CD4-positive, CD25-positive, alpha-beta regulatory T cell (primary cell): ENCODE data around the gene CPNE9. TPM values are rescaled to one million over a fixed set of nuclear protein-coding genes. Genes with fewer than 3 reads are reported as not detected.

ENCODE experiments used
- ATAC-seq, 2 donors: fragments of 150-1000 bp; cut with Tn5 transposase; one replicate each; pipeline ENCODE4 v1.10.0; 2021; ENCODE audit warnings: low read depth in 2 of 2, moderate number of reproducible peaks in 2 of 2, moderate library complexity in 1 of 2
- DNase-seq, 3 donors: peaks; one replicate each; pipeline versions ENCODE4 v3.0.0 to v3.0.0-alpha.2; 2012 to 2022; ENCODE audit warnings: mixed read lengths in 1 of 3
- H3K27ac ChIP-seq: one replicate; pipeline ENCODE4 v1.7.0; 2013; ENCODE audit warnings: mild to moderate bottlenecking, low read length; ENCODE audit not compliant: insufficient read depth, poor library complexity, severe bottlenecking
- H3K27me3 ChIP-seq: one replicate; pipeline ENCODE4 v1.7.0; 2013; ENCODE audit warnings: low read length; ENCODE audit not compliant: control insufficient read depth, insufficient read depth
- H3K36me3 ChIP-seq: one replicate; pipeline ENCODE4 v1.7.0; 2013; ENCODE audit warnings: mild to moderate bottlenecking, low read length, moderate library complexity; ENCODE audit not compliant: control insufficient read depth, insufficient read depth
- H3K4me1 ChIP-seq: 2 replicates; pipeline ENCODE4 v1.7.0; 2013; ENCODE audit warnings: mild to moderate bottlenecking, low read length; ENCODE audit not compliant: insufficient read depth, control insufficient read depth, poor library complexity, severe bottlenecking
- H3K4me3 ChIP-seq: one replicate; pipeline ENCODE4 v1.7.0; 2013; ENCODE audit warnings: low read depth, mild to moderate bottlenecking, low read length, moderate library complexity
- H3K9me3 ChIP-seq, 2 experiments: 1 replicate in 1 of 2; 2 replicates in 1 of 2; pipeline ENCODE4 v1.7.0; 2013; ENCODE audit warnings: low read length in 2 of 2, mild to moderate bottlenecking in 1 of 2, moderate library complexity in 1 of 2; ENCODE audit not compliant: control insufficient read depth in 2 of 2
- H3K27ac Mint-ChIP-seq, 3 donors: one replicate each; pipeline ENCODE4 v1.8.0; 2020 to 2022; ENCODE audit warnings: mild to moderate bottlenecking in 3 of 3, mixed read lengths in 3 of 3, moderate library complexity in 2 of 3
- H3K27me3 Mint-ChIP-seq: one replicate; pipeline ENCODE4 v1.8.0; 2022; ENCODE audit warnings: mild to moderate bottlenecking, mixed read lengths
- H3K36me3 Mint-ChIP-seq: one replicate; pipeline ENCODE4 v1.8.0; 2020; ENCODE audit warnings: mixed read lengths
- H3K4me1 Mint-ChIP-seq, 4 donors: one replicate each; pipeline ENCODE4 v1.8.0; 2020 to 2022; ENCODE audit warnings: mixed read lengths in 4 of 4, mild to moderate bottlenecking in 1 of 4
- H3K4me3 Mint-ChIP-seq, 4 donors: one replicate each; pipeline ENCODE4 v1.8.0; 2020 to 2022; ENCODE audit warnings: mild to moderate bottlenecking in 4 of 4, mixed read lengths in 4 of 4, moderate library complexity in 3 of 4
- H3K9me3 Mint-ChIP-seq, 7 donors: one replicate each; pipeline ENCODE4 v1.8.0; 2020 to 2022; ENCODE audit warnings: mixed read lengths in 7 of 7, mild to moderate bottlenecking in 3 of 7, moderate library complexity in 2 of 7
- polyA plus RNA-seq, 4 donors: library from polyadenylated mRNA; unstranded; fragments of 300-500 nt; fragmentation: Illumina TruSeq; gene quantifications; one replicate each; pipeline ENCODE4 v1.2.3, GENCODE V29; 2021
- total RNA-seq: library from RNA; stranded (reverse); gene quantifications from one replicate; pipeline ENCODE4 v1.2.3, GENCODE V29; 2022

The CPNE9 gene
- total and polyA plus RNA-seq, 5 donors from 2014 or later: not detected

DNA sequence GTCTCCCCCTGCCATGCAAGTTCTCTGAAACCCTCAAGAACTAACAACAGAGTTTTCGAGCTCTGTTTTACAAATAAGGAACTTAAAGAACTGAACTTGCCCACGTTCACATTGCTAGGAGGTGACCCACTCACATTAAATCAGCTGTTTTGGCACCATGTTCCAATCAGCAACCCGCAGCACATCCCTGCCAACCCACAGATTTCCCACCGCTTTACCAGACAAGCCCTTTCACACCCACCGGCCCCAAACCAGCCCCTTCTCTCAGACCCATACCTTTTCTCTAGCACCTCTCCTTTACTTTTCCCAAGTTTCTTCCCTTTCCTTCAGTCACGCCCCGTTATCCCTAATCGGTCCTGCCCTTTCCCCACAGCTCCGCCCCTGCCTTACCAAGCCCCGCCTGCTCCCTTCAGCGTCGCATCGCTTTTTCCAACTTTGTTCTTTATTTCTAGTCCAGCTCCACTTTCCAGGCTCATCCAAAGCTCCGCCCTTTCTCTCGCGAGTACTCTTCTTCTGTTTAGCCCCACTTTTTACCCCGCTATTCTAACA lies 27.1 kb downstream of the CPNE9 start:
- Mint-ChIP-seq H3K27ac (peak overlapping the region; percentile 79 to 91 (median 91)), H3K9me3 (no peaks in the 10 kb centered on the region), H3K27me3 (peaks cover 6% of the 10 kb centered on the region), H3K4me1 (peaks cover 23 to 75% (median 51%) of the 10 kb centered on the region in 4 donors), H3K4me3 (peak overlapping the region; percentile 92 to 96 (median 94)), H3K36me3 (peaks cover 5% of the 10 kb centered on the region)
- ATAC-seq: peak; percentile 25 to 29
- H3K9me3 ChIP-seq: no peaks in the 10 kb centered on the region
- peak overlapping the region; percentile 83 for H3K4me3 ChIP-seq
- peak in 1 of 3 donors; percentile 19 for DNase-seq
- H3K27me3 ChIP-seq: no peaks in the 10 kb centered on the region
- peak overlapping the region; percentile 85 for H3K27ac ChIP-seq
- peaks cover 19% of the 10 kb centered on the region for H3K36me3 ChIP-seq
- peaks cover 42% of the 10 kb centered on the region for H3K4me1 ChIP-seq

GRCh38 chr3:9731206-9732079 lies 27.8 kb downstream of the CPNE9 start, which contains the start of gene BRPF1:
BRPF1 (plus strand) TSS chr3:9731735; CDS start chr3:9734141, 2,406 bp downstream.
- peak; percentile 98 to 100 (median 99) for DNase-seq
- no peaks in the 10 kb centered on the region for H3K9me3 ChIP-seq
- H3K36me3 ChIP-seq: peaks cover 23% of the 10 kb centered on the region
- peak within 1 kb of the TSS; percentile 85 for H3K27ac ChIP-seq
- Mint-ChIP-seq H3K9me3 (peaks cover 0 to under 1% (median 0%) of the 10 kb centered on the region in 7 donors), H3K4me3 (peak within 1 kb of the TSS; percentile 92 to 96 (median 94)), H3K27me3 (peaks cover 6% of the 10 kb centered on the region), H3K36me3 (peaks cover 8% of the 10 kb centered on the region), H3K27ac (peak within 1 kb of the TSS; percentile 91 to 99 (median 91)), H3K4me1 (peaks cover 26 to 75% (median 54%) of the 10 kb centered on the region in 4 donors)
- peak within 1 kb of the TSS; percentile 83 for H3K4me3 ChIP-seq
- peak; percentile 94 for ATAC-seq
- H3K27me3 ChIP-seq: no peaks in the 10 kb centered on the region
- peaks cover 42% of the 10 kb centered on the region for H3K4me1 ChIP-seq

DNA sequence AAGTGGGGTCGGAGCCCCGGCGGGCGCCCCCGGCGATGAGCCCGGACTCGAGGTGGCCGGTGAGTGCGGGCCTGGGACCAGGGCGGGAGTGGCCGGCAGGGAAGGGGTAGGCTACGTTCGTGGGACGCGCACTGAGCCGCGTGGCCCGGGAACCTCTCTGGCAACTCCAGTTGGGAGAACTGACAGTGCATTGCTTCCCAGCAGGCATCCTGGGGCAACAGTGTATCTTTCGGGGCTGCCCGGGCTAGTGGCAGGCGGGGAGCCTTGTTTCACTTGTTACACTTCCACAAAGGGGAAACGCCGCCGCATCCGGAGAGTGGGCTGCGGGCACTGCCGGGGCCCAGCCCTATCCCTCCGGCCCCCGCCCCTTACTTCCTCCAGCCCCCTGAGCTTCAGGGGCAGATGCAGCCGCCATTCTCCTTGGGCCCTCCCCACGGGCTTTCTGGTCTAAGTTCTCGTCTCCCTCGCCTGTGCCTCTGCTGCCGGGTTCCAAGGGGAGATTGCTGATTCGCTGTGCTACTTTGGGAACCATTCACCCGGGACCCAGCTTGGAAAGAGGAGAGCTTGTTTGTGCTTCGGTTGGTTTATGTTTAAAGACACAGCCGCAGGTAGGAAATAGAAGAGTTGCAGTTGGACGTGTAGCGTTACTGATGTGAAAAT lies 28.6 kb downstream of the CPNE9 start:
- Histone ChIP-seq H3K9me3 (no peaks in the 10 kb centered on the region), H3K4me1 (peaks cover 37% of the 10 kb centered on the region), H3K4me3 (peak overlapping the region; percentile 74), H3K27ac (peak overlapping the region; percentile 85), H3K36me3 (peaks cover 31% of the 10 kb centered on the region), H3K27me3 (no peaks in the 10 kb centered on the region)
- Mint-ChIP-seq H3K36me3 (peaks cover 10% of the 10 kb centered on the region), H3K27ac (peak overlapping the region; percentile 91 to 94 (median 91)), H3K4me1 (peaks cover 26 to 74% (median 55%) of the 10 kb centered on the region in 4 donors), H3K9me3 (peaks cover 0 to 2% (median 0%) of the 10 kb centered on the region in 7 donors), H3K27me3 (peaks cover 6% of the 10 kb centered on the region), H3K4me3 (peak overlapping the region; percentile 88 to 92 (median 90))
- DNase-seq (peak; percentile 24 to 70 (median 38)), ATAC-seq (no peak)

DNA sequence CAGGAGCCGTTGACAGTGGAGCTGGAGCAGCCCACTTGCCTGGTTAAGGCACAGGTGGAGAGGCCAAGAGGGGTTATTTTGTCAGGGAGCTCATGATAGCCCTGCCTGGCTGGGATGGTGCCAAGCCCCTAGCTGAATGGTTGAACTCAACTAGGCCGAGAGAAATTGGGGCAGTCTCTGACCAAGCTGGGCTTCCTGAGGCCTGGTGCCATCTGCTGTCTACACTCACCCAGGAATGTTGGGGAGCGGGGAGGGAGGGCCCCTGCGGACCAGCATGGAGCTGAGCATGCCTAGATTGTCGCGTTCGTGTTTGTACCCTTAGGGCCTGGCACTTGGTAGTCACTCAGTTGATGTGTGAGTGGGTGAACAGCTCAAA lies 29.1 kb downstream of the CPNE9 start:
- Histone ChIP-seq H3K36me3 (peaks cover 34% of the 10 kb centered on the region), H3K9me3 (no peaks in the 10 kb centered on the region), H3K27me3 (no peaks in the 10 kb centered on the region), H3K4me3 (peak overlapping the region; percentile 74), H3K4me1 (peaks cover 32% of the 10 kb centered on the region), H3K27ac (peak overlapping the region; percentile 85)
- peaks cover 6% of the 10 kb centered on the region for H3K27me3 Mint-ChIP-seq
- peaks cover 0 to 2% (median 0%) of the 10 kb centered on the region in 7 donors for H3K9me3 Mint-ChIP-seq
- peak overlapping the region; percentile 91 to 94 (median 91) for H3K27ac Mint-ChIP-seq
- DNase-seq: no peak
- ATAC-seq: no peak
- peaks cover 20 to 69% (median 50%) of the 10 kb centered on the region in 4 donors for H3K4me1 Mint-ChIP-seq
- H3K36me3 Mint-ChIP-seq: peaks cover 10% of the 10 kb centered on the region
- peak overlapping the region; percentile 88 to 92 (median 90) for H3K4me3 Mint-ChIP-seq

GRCh38 chr3:9736831-9737230 lies 33.2 kb downstream of the CPNE9 start:
- Histone ChIP-seq H3K27me3 (no peaks in the 10 kb centered on the region), H3K9me3 (no peaks in the 10 kb centered on the region), H3K4me1 (peaks cover 19% of the 10 kb centered on the region), H3K27ac (no peak overlapping the region), H3K4me3 (no peak overlapping the region), H3K36me3 (peaks cover 75% of the 10 kb centered on the region)
- H3K4me1 Mint-ChIP-seq: peaks cover 10 to 50% (median 40%) of the 10 kb centered on the region in 4 donors
- peak overlapping the region in 1 of 3 donors; percentile 21 for H3K27ac Mint-ChIP-seq
- ATAC-seq (no peak), DNase-seq (no peak)
- H3K9me3 Mint-ChIP-seq: peaks cover 0 to 2% (median 0%) of the 10 kb centered on the region in 7 donors
- peak overlapping the region in 2 of 4 donors; percentile 43 to 64 for H3K4me3 Mint-ChIP-seq
- H3K27me3 Mint-ChIP-seq: no peaks in the 10 kb centered on the region
- H3K36me3 Mint-ChIP-seq: peaks cover 34% of the 10 kb centered on the region

DNA sequence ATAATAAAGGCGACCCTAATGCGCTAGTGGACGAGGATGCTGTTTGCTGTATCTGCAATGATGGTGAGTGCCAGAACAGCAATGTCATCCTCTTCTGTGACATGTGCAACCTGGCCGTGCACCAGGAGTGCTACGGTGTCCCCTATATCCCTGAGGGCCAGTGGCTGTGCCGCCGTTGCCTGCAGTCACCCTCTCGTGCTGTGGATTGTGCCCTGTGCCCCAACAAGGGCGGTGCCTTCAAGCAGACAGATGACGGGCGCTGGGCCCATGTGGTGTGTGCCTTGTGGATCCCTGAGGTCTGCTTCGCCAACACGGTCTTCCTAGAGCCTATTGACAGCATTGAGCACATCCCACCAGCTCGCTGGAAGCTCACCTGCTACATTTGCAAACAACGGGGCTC lies 35.5 kb downstream of the CPNE9 start:
- H3K27ac Mint-ChIP-seq: no peak overlapping the region

DNA sequence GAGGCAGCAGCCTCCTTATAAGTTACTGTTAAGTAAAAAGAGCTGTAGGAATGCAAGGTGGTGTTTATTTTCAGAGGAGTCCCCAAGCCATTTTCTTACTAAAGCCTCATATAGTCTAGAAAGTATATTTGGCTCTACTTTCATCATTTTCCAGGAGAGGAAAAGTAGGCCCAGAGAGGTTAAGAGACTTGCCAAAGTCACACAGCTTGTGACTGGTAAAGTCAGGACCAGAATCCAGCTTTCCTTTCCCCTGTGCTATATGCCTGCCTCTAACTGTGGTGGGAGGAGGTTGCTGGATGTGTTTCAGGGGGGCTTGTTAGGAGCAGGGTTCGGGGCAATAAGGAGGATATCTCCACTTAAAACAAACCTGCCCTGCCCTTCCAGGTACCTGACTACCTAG lies 38.9 kb downstream of the CPNE9 start:
- Mint-ChIP-seq H3K27me3 (no peaks in the 10 kb centered on the region), H3K4me1 (peaks cover 0 to 8% (median 2%) of the 10 kb centered on the region in 4 donors), H3K36me3 (peaks cover 53% of the 10 kb centered on the region), H3K27ac (no peak overlapping the region), H3K4me3 (no peak overlapping the region), H3K9me3 (no peaks in the 10 kb centered on the region)
- DNase-seq (no peak), ATAC-seq (no peak)
- H3K9me3 ChIP-seq: no peaks in the 10 kb centered on the region
- no peak overlapping the region for H3K4me3 ChIP-seq
- peaks cover 99% of the 10 kb centered on the region for H3K36me3 ChIP-seq
- no peaks in the 10 kb centered on the region for H3K4me1 ChIP-seq
- no peaks in the 10 kb centered on the region for H3K27me3 ChIP-seq
- no peak overlapping the region for H3K27ac ChIP-seq

More for the DNA sequence above, 35.5 kb downstream of the CPNE9 start:
- DNase-seq: no peak
- Mint-ChIP-seq H3K27me3 (no peaks in the 10 kb centered on the region), H3K36me3 (peaks cover 38% of the 10 kb centered on the region), H3K4me1 (peaks cover 10 to 32% (median 23%) of the 10 kb centered on the region in 4 donors), H3K4me3 (no peak overlapping the region), H3K9me3 (peaks cover 0 to 2% (median 0%) of the 10 kb centered on the region in 7 donors)
- H3K9me3 ChIP-seq: no peaks in the 10 kb centered on the region
- no peak overlapping the region for H3K27ac ChIP-seq
- H3K27me3 ChIP-seq: no peaks in the 10 kb centered on the region
- ATAC-seq: no peak
- H3K4me3 ChIP-seq: no peak overlapping the region
- peaks cover 3% of the 10 kb centered on the region for H3K4me1 ChIP-seq
- H3K36me3 ChIP-seq: peaks cover 93% of the 10 kb centered on the region
